K562 (cell line): ENCODE data around the gene ANKRD45.
"Not testable (repeated sequence)": the region's sequence is repeated elsewhere in the genome, so short reads cannot be mapped to it uniquely, and the experiment has no call there.

Source experiments
- CREB3L1 ChIP-seq: fragments of 450-650 bp; IDR thresholded peaks from 2 replicates; pipeline ENCODE4 v1.6.1; 2014; ENCODE audit warnings: low read depth, mild to moderate bottlenecking, moderate library complexity, borderline replicate concordance
- RAD51 ChIP-seq: fragments of 450-650 bp; IDR thresholded peaks from 2 replicates; pipeline ENCODE4 v1.7.1; 2016; ENCODE audit warnings: low read depth, mild to moderate bottlenecking, borderline replicate concordance
- TF ChIP-seq, protein P1 (sequence below), 2 experiments: fragments of 450-650 bp; formaldehyde crosslinking in 1 of 2; IDR thresholded peaks; 2 replicates each; pipeline versions ENCODE4 v1.4.0 to v1.6.1; 2014 to 2020; ENCODE audit warnings: mild to moderate bottlenecking in 2 of 2, borderline replicate concordance in 1 of 2, low read depth in 1 of 2
- TF ChIP-seq, protein P2 (sequence below): fragments of 150-350 bp; conservative IDR thresholded peaks from 2 replicates; pipeline ENCODE4 v1.6.1; 2014; ENCODE audit warnings: low read length

DNA sequence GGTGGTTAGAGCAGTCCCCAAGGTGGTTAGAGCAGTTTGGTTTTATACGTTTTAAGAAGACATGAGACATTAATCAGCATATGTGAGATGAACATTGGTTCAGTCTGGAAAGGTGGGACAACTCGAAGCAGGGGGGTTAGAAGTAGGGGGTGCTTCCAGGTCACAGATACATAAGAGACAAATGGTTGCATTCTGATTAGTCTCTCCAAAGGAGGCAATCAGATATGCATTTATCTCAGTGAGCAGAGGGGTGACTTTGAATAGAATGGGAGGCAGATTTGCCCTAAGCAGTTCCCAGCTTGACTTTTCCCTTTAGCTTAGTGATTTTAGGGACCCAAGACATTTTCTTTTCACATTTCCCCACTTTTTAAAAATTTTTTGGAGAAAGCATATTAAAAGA, 4.8 kb upstream of the ANKRD45 start:
- not testable (repeated sequence) for TF ChIP-seq RAD51, CREB3L1
- TF ChIP-seq, protein P1, sequence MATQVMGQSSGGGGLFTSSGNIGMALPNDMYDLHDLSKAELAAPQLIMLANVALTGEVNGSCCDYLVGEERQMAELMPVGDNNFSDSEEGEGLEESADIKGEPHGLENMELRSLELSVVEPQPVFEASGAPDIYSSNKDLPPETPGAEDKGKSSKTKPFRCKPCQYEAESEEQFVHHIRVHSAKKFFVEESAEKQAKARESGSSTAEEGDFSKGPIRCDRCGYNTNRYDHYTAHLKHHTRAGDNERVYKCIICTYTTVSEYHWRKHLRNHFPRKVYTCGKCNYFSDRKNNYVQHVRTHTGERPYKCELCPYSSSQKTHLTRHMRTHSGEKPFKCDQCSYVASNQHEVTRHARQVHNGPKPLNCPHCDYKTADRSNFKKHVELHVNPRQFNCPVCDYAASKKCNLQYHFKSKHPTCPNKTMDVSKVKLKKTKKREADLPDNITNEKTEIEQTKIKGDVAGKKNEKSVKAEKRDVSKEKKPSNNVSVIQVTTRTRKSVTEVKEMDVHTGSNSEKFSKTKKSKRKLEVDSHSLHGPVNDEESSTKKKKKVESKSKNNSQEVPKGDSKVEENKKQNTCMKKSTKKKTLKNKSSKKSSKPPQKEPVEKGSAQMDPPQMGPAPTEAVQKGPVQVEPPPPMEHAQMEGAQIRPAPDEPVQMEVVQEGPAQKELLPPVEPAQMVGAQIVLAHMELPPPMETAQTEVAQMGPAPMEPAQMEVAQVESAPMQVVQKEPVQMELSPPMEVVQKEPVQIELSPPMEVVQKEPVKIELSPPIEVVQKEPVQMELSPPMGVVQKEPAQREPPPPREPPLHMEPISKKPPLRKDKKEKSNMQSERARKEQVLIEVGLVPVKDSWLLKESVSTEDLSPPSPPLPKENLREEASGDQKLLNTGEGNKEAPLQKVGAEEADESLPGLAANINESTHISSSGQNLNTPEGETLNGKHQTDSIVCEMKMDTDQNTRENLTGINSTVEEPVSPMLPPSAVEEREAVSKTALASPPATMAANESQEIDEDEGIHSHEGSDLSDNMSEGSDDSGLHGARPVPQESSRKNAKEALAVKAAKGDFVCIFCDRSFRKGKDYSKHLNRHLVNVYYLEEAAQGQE (IDR thresholded peaks at IDR 0.05; ENCODE audit: borderline replicate concordance), result not testable (repeated sequence)
- TF ChIP-seq, protein P1 (CRISPR knock-in tag; IDR thresholded peaks at IDR 0.05; ENCODE audit: low read depth), result not testable (repeated sequence)
- TF ChIP-seq, protein P2, sequence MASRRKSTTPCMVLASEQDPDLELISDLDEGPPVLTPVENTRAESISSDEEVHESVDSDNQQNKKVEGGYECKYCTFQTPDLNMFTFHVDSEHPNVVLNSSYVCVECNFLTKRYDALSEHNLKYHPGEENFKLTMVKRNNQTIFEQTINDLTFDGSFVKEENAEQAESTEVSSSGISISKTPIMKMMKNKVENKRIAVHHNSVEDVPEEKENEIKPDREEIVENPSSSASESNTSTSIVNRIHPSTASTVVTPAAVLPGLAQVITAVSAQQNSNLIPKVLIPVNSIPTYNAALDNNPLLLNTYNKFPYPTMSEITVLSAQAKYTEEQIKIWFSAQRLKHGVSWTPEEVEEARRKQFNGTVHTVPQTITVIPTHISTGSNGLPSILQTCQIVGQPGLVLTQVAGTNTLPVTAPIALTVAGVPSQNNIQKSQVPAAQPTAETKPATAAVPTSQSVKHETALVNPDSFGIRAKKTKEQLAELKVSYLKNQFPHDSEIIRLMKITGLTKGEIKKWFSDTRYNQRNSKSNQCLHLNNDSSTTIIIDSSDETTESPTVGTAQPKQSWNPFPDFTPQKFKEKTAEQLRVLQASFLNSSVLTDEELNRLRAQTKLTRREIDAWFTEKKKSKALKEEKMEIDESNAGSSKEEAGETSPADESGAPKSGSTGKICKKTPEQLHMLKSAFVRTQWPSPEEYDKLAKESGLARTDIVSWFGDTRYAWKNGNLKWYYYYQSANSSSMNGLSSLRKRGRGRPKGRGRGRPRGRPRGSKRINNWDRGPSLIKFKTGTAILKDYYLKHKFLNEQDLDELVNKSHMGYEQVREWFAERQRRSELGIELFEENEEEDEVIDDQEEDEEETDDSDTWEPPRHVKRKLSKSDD, result not testable (repeated sequence)
